Caco-2 (cell line): ENCODE data around the gene SCYGR7. TPM values are rescaled to one million over a fixed set of nuclear protein-coding genes. Genes with fewer than 3 reads are reported as not detected.
"Not testable (repeated sequence)": the region's sequence is repeated elsewhere in the genome, so short reads cannot be mapped to it uniquely, and the experiment has no call there.

Source experiments
- BruUV-seq: library from RNA; stranded (reverse); fragments of 400-500 nt; replicated peaks from 2 replicates; lab custom pipeline; 2021; lab: Mats Ljungman, UMichigan
- CTCF ChIA-PET: fragments of 300-600 bp; sonication (Branson Sonifier 250); formaldehyde crosslinking; loops from one replicate; lab custom pipeline; 2022; ENCODE audit warnings: antibody characterized with exemption; lab: Charles Lee
- POLR2A ChIA-PET: fragments of 300-600 bp; sonication (Branson Sonifier 250); formaldehyde crosslinking; loops from one replicate; lab custom pipeline; 2022; ENCODE audit warnings: antibody characterized with exemption; lab: Charles Lee
- DNase-seq, 2 experiments: peaks; one replicate each; pipeline versions ENCODE4 v3.0.0 to v3.0.0-alpha.2; 2020 to 2022
- H3K27me3 ChIP-seq: replicated peaks from 2 replicates; pipeline ENCODE4 v1.6.0; 2011; ENCODE audit warnings: low read length; ENCODE audit not compliant: control insufficient read depth, insufficient read depth
- H3K36me3 ChIP-seq: 2 replicates; pipeline ENCODE4 v1.5.1; 2011; ENCODE audit warnings: low read length; ENCODE audit not compliant: control insufficient read depth, insufficient read depth
- H3K4me1 ChIP-seq: fragments of 250-450 bp; sonication (Bioruptor Pico); 2 replicates; pipeline ENCODE4 v1.5.1; 2020; ENCODE audit warnings: mild to moderate bottlenecking
- H3K4me3 ChIP-seq: 2 replicates; pipeline ENCODE4 v1.5.1; 2011; ENCODE audit warnings: low read depth, mild to moderate bottlenecking, control low read depth, low read length
- H3K9me3 ChIP-seq: fragments of 250-450 bp; sonication (Bioruptor Pico); 2 replicates; pipeline ENCODE4 v1.5.1; 2020; ENCODE audit warnings: mild to moderate bottlenecking, moderate library complexity
- H3K27ac Mint-ChIP-seq: one replicate; pipeline ENCODE4 v1.8.0; 2022; ENCODE audit warnings: mixed read lengths; ENCODE audit not compliant: unreplicated experiment
- H3K27me3 Mint-ChIP-seq: one replicate; pipeline ENCODE4 v1.8.0; 2022; ENCODE audit warnings: mixed read lengths; ENCODE audit not compliant: insufficient read depth, unreplicated experiment
- H3K36me3 Mint-ChIP-seq: one replicate; pipeline ENCODE4 v1.8.0; 2022; ENCODE audit warnings: mild to moderate bottlenecking, mixed read lengths; ENCODE audit not compliant: insufficient read depth, unreplicated experiment
- H3K4me1 Mint-ChIP-seq: one replicate; pipeline ENCODE4 v1.8.0; 2022; ENCODE audit warnings: low read depth, mixed read lengths; ENCODE audit not compliant: unreplicated experiment
- H3K4me3 Mint-ChIP-seq: one replicate; pipeline ENCODE4 v1.8.0; 2022; ENCODE audit warnings: mild to moderate bottlenecking, moderate library complexity, mixed read lengths; ENCODE audit not compliant: unreplicated experiment
- H3K9me3 Mint-ChIP-seq: one replicate; pipeline ENCODE4 v1.8.0; 2022; ENCODE audit warnings: mixed read lengths; ENCODE audit not compliant: unreplicated experiment
- intact Hi-C: fragments of 100-400 bp; cut with micrococcal nuclease; formaldehyde crosslinking; loops from one replicate; pipeline ENCODE4 v1.10.0; 2022; ENCODE audit not compliant: unreplicated experiment
- total RNA-seq: library from RNA; stranded (reverse); gene quantifications from 2 replicates; pipeline ENCODE4 v1.2.3, GENCODE V29; 2022
- TF ChIP-seq, protein P1 (sequence below), 2 experiments: fragments of 200-600 bp in 1 of 2; IDR thresholded peaks; 1 replicate in 1 of 2; 2 replicates in 1 of 2; pipeline versions ENCODE4 v1.5.1 to v1.8.0; 2011 to 2022; ENCODE audit warnings: antibody characterized with exemption in 1 of 2, control low read depth in 1 of 2, inconsistent platforms in 1 of 2, low read depth in 1 of 2, low read length in 1 of 2, mild to moderate bottlenecking in 1 of 2, moderate library complexity in 1 of 2; ENCODE audit not compliant: insufficient read depth in 1 of 2, severe bottlenecking in 1 of 2, unreplicated experiment in 1 of 2

SCYGR7 gene
- total RNA-seq, 1 experiment from 2014 or later, result not detected

DNA sequence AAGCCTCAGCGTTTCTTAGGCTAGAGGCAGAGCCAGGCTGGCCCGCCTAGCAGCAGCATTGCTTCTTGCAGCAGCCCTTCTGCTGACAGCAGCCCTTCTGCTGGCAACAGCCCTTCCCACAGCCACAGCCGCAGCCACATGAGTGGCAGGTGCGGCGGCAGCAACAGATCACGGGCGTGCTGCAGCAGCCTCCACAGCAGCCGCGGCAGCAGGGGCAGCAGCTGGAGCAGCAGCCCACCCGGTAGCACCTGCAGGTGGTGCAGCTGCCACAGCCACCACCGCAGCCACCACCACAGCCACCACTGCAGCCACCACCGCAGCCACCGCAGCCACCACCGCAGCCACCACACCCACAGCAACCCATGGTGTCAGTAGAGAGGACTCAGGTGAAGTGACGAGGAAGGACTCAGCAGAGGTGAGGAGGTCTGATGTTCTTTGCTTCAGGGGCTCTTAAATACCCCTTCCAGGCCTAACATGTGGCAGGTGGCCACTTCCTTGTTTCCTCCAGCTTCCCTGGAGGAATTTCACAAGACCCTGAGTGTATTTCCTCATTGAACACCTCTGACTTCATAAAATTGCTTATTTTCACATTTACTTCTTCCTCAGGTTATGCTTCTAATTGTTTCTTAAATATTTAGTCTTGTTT, 3.6 kb upstream of the SCYGR7 start, which contains the start of gene SCYGR6:
Gene SCYGR6, minus strand, starts transcription at position 364 of the 646 bp plus-strand sequence. Its CDS starts 0 bp downstream, at position 364.
- POLR2A ChIA-PET, result no interaction called here
- Mint-ChIP-seq H3K9me3 (no peaks in the 10 kb centered on the region), H3K27me3 (no peaks in the 10 kb centered on the region), H3K36me3 (peaks cover 6% of the 10 kb centered on the region), H3K4me1 (peaks cover 13% of the 10 kb centered on the region), H3K4me3 (peak within 1 kb of the TSS; percentile 42), H3K27ac (peak within 1 kb of the TSS; percentile 80)
- no peak for DNase-seq
- CTCF ChIA-PET, result no interaction called here
- TF ChIP-seq, protein P1, sequence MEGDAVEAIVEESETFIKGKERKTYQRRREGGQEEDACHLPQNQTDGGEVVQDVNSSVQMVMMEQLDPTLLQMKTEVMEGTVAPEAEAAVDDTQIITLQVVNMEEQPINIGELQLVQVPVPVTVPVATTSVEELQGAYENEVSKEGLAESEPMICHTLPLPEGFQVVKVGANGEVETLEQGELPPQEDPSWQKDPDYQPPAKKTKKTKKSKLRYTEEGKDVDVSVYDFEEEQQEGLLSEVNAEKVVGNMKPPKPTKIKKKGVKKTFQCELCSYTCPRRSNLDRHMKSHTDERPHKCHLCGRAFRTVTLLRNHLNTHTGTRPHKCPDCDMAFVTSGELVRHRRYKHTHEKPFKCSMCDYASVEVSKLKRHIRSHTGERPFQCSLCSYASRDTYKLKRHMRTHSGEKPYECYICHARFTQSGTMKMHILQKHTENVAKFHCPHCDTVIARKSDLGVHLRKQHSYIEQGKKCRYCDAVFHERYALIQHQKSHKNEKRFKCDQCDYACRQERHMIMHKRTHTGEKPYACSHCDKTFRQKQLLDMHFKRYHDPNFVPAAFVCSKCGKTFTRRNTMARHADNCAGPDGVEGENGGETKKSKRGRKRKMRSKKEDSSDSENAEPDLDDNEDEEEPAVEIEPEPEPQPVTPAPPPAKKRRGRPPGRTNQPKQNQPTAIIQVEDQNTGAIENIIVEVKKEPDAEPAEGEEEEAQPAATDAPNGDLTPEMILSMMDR (IDR thresholded peaks at IDR 0.05; ENCODE audit: insufficient read depth in 1 of 2, low read depth in 1 of 2, low read length in 1 of 2, severe bottlenecking in 1 of 2, unreplicated experiment in 1 of 2), result no peak
- Histone ChIP-seq H3K4me3 (no peak within 1 kb of the TSS), H3K4me1 (peaks cover 35% of the 10 kb centered on the region), H3K9me3 (no peaks in the 10 kb centered on the region), H3K36me3 (no peaks in the 10 kb centered on the region), H3K27me3 (no peaks in the 10 kb centered on the region)
- no TSS peak for BruUV-seq
- intact Hi-C loops, result no loop called here

DNA sequence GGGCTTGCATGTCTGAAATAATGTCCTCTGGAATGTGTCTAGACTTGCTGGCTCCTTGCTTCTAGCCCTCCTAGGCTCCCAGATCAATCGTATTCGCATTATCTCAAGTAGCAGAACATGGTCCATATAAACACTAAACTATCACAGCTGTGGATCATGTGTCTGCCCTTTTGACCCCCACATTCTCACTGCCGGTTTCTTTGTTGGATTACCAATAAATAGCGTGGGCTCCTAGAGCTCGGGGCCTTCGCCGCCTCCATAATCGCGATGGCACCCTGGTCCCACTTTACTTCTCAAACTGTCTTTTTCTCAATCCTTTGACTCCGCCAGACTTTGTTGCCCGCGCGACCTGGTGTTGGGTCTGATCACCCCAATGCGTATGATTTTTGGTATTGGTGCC, 11.2 kb downstream of the SCYGR7 start:
- H3K27me3 ChIP-seq, result no peaks in the 10 kb centered on the region
- DNase-seq, result peak in 1 of 2 experiments; percentile 33
- no peaks in the 10 kb centered on the region for H3K9me3 ChIP-seq
- no TSS peak for BruUV-seq
- H3K36me3 ChIP-seq, result no peaks in the 10 kb centered on the region
- TF ChIP-seq, protein P1 (IDR thresholded peaks at IDR 0.05; ENCODE audit: insufficient read depth in 1 of 2, low read depth in 1 of 2, low read length in 1 of 2, severe bottlenecking in 1 of 2, unreplicated experiment in 1 of 2), result no peak
- POLR2A ChIA-PET, result no interaction called here
- H3K4me1 ChIP-seq, result no peaks in the 10 kb centered on the region
- Mint-ChIP-seq H3K4me1 (peaks cover 7% of the 10 kb centered on the region), H3K27me3 (no peaks in the 10 kb centered on the region), H3K27ac (no peak overlapping the region), H3K4me3 (no peak overlapping the region), H3K9me3 (no peaks in the 10 kb centered on the region), H3K36me3 (no peaks in the 10 kb centered on the region)
- intact Hi-C loops, result loop anchor here (2.0 kb wide), 1 partner anchor 23 kb away; no protein-coding TSS in a partner anchor
- CTCF ChIA-PET, result no interaction called here
- H3K4me3 ChIP-seq, result no peak overlapping the region

DNA sequence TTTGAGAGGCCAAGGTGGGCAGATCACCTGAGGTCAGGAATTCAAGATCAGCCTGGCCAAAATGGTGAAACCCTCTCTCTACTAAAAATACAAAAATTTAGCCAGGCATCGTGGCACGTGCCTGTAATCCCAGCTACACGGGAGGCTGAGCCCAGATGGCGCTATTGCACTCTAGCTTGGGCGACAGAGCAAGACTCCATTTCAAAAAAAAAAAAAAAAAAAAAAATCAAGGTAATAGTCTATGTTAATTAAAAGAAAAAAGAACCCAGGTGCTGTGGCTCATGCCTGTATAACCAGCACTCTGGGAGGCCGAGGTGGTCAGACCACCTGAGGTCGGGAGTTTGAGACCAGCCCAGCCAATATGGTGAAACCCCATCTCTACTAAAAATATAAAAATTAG, 12.6 kb downstream of the SCYGR7 start:
- peak in 1 of 2 experiments; percentile 23 for DNase-seq
- intact Hi-C loops, H3K4me3 ChIP-seq, H3K4me1 Mint-ChIP-seq, BruUV-seq, H3K27me3 Mint-ChIP-seq, H3K27ac Mint-ChIP-seq, H3K4me1 ChIP-seq, H3K36me3 Mint-ChIP-seq, H3K9me3 ChIP-seq, H3K36me3 ChIP-seq, H3K27me3 ChIP-seq, H3K9me3 Mint-ChIP-seq, H3K4me3 Mint-ChIP-seq, POLR2A ChIA-PET: not testable (repeated sequence)
- CTCF ChIA-PET, result interaction anchor here (1.1 kb wide), 1 partner anchor 21 kb away, joined by 6 read pairs; no protein-coding TSS in a partner anchor
